ENCODE measurements around the gene CLEC16A.

DNA sequence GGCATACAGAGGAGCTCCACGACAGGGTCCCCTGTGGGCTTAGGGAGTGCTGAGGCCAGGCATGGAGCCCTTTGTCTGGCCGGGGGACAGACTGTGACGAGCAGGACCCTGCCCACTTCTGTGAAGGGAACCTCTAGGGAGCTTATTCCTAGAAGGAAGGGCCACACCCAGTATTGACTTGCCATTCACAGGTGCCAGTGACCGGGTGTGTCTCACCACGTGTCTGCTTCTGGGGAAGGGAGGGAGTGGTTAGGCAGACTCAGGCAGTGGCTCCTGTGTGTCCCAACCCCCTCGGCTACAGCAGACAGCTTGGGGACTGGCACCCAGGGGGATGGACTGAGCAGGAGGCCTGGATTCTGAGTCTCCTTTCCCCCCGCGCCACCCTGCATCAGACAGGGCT is 254.5 kb downstream of the CLEC16A start:
- TF ChIP-seq, protein P1, sequence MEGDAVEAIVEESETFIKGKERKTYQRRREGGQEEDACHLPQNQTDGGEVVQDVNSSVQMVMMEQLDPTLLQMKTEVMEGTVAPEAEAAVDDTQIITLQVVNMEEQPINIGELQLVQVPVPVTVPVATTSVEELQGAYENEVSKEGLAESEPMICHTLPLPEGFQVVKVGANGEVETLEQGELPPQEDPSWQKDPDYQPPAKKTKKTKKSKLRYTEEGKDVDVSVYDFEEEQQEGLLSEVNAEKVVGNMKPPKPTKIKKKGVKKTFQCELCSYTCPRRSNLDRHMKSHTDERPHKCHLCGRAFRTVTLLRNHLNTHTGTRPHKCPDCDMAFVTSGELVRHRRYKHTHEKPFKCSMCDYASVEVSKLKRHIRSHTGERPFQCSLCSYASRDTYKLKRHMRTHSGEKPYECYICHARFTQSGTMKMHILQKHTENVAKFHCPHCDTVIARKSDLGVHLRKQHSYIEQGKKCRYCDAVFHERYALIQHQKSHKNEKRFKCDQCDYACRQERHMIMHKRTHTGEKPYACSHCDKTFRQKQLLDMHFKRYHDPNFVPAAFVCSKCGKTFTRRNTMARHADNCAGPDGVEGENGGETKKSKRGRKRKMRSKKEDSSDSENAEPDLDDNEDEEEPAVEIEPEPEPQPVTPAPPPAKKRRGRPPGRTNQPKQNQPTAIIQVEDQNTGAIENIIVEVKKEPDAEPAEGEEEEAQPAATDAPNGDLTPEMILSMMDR (IDR thresholded peaks at IDR 0.05): no peak
- TF ChIP-seq EZH2 (IDR thresholded peaks at IDR 0.05; ENCODE audit: borderline replicate concordance, insufficient read depth, low read depth, low read length, poor library complexity, severe bottlenecking): no peak
